ENCODE results near the gene FBXO40. TPM values are rescaled to one million over a fixed set of nuclear protein-coding genes. Genes with fewer than 3 reads are reported as not detected.
A peak's percentile ranks its signal among the peaks of the same experiment; 100 is the strongest.

The FBXO40 gene
- total RNA-seq, 2 experiments from 2014 or later: not detected

DNA sequence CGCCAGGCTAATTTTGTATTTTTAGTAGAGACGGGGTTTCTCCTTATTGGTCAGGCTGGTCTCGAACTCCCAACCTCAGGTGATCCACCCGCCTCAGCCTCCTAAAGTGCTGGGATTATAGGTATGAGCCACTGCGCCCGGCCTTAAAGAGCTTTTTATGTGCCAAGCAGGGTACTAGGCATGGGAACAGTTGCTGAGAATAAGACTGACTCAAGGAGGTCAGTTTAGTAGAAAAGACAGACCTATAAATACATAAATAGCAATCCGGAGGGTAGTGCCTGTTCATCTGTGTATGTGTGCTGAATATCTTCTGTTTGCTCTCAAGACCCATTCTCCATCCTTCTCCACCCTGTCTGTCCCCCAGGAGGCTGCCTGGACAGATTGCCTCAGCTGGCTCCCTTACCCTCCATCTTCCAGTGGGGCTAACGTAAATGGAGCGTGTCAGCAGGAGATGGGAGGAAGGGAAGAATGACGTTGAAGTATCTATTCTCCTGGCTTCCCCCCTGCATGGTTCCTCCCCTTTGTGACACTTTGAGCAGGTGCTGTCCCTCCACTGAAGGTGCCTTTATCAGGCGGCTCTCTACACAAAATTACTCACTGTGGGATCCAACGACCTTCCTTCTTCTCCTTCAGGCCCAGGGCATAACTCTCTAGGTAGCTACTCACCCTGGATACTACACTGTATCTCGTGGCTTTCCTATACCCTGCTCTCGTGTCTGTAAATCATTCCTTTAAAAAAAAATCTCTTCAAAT, 31.1 kb downstream of the FBXO40 start:
- Mint-ChIP-seq H3K4me3 (no peak overlapping the region), H3K27ac (no peak overlapping the region), H3K4me1 (ENCODE audit: low read depth) (no peaks in the 10 kb centered on the region), H3K27me3 (peaks cover 6% of the 10 kb centered on the region), H3K36me3 (ENCODE audit: low read depth) (peaks cover 8% of the 10 kb centered on the region), H3K9me3 (no peaks in the 10 kb centered on the region)
- no peaks in the 10 kb centered on the region for H3K27me3 ChIP-seq (ENCODE audit: control insufficient read depth in 1 of 2, insufficient read depth in 2 of 2, low read length in 2 of 2)
- H3K4me3 ChIP-seq (ENCODE audit: low read length): no peak overlapping the region
- ChIA-PET CTCF (no interaction called here), POLR2A (no interaction called here)
- intact Hi-C loops (cut with DNase I, micrococcal nuclease): no loop called here
- ATAC-seq (ENCODE audit: poor library complexity): no peak
- H3K36me3 ChIP-seq (ENCODE audit: insufficient read depth, low read length): no peaks in the 10 kb centered on the region
- no peak overlapping the region for H3K27ac ChIP-seq (ENCODE audit: low read depth in 1 of 2, low read length in 2 of 2)
- TF ChIP-seq, protein P1, sequence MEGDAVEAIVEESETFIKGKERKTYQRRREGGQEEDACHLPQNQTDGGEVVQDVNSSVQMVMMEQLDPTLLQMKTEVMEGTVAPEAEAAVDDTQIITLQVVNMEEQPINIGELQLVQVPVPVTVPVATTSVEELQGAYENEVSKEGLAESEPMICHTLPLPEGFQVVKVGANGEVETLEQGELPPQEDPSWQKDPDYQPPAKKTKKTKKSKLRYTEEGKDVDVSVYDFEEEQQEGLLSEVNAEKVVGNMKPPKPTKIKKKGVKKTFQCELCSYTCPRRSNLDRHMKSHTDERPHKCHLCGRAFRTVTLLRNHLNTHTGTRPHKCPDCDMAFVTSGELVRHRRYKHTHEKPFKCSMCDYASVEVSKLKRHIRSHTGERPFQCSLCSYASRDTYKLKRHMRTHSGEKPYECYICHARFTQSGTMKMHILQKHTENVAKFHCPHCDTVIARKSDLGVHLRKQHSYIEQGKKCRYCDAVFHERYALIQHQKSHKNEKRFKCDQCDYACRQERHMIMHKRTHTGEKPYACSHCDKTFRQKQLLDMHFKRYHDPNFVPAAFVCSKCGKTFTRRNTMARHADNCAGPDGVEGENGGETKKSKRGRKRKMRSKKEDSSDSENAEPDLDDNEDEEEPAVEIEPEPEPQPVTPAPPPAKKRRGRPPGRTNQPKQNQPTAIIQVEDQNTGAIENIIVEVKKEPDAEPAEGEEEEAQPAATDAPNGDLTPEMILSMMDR (IDR thresholded peaks at IDR 0.05): no peak
- H3K4me1 ChIP-seq (ENCODE audit: insufficient read depth, low read length): no peaks in the 10 kb centered on the region
- H3K9me3 ChIP-seq (ENCODE audit: control insufficient read depth in 1 of 2, insufficient read depth in 1 of 2, low read length in 2 of 2): no peaks in the 10 kb centered on the region
- no peak for DNase-seq

DNA sequence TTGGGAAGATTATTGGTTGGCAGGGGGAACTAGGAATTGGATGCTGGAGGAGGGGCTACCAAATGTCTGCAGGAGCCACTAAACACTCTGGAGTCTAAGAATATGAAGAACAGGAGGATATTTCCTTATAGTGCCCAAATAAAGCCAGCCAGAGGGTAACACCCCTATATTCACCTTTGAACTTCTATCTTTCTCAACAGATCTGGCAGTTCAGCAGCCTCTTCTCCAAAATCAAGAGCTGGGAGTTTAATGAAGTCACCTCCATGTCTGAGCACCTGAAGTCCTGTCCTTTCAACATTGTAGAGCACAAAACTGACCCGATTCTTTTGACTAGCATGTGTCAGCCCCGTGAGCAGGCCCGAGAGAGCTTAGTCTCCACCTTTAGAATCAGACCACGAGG, 33.3 kb downstream of the FBXO40 start:
- H3K4me3 Mint-ChIP-seq: no peak overlapping the region
- TF ChIP-seq, protein P1 (IDR thresholded peaks at IDR 0.05): no peak
- H3K27me3 ChIP-seq (ENCODE audit: control insufficient read depth in 1 of 2, insufficient read depth in 2 of 2, low read length in 2 of 2): no peaks in the 10 kb centered on the region
- no peak overlapping the region for H3K4me3 ChIP-seq (ENCODE audit: low read length)
- peaks cover 30% of the 10 kb centered on the region for H3K36me3 Mint-ChIP-seq (ENCODE audit: low read depth)
- H3K9me3 ChIP-seq (ENCODE audit: control insufficient read depth in 1 of 2, insufficient read depth in 1 of 2, low read length in 2 of 2): no peaks in the 10 kb centered on the region
- no peak overlapping the region for H3K27ac Mint-ChIP-seq
- ATAC-seq (ENCODE audit: poor library complexity): no peak
- POLR2A ChIA-PET: no interaction called here
- H3K27ac ChIP-seq (ENCODE audit: low read depth in 1 of 2, low read length in 2 of 2): no peak overlapping the region
- H3K4me1 ChIP-seq (ENCODE audit: insufficient read depth, low read length): no peaks in the 10 kb centered on the region
- no peaks in the 10 kb centered on the region for H3K27me3 Mint-ChIP-seq
- DNase-seq: no peak
- H3K4me1 Mint-ChIP-seq (ENCODE audit: low read depth): no peaks in the 10 kb centered on the region
- no peaks in the 10 kb centered on the region for H3K9me3 Mint-ChIP-seq
- CTCF ChIA-PET: no interaction called here
- intact Hi-C loops (cut with DNase I, micrococcal nuclease): no loop called here
- peaks cover 13% of the 10 kb centered on the region for H3K36me3 ChIP-seq (ENCODE audit: insufficient read depth, low read length)

DNA sequence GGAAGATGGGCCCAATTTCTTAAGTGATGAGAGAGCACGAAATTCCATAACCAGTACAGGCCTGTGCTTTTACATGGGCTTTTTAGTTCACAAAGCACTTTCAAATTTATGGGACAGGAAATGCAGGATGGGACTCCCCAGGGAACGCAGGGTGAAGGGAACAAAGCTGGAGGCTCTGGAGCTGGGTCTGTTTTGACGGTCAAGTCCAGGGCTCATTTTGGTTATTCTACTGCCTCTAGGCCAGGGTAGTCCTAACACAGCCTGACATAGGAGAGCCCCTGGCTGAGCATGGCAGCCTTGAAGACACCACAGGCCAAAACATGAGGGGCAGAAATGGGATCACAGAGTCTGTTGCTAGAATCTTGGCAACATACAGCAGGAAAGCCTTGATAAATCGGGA, 34.0 kb downstream of the FBXO40 start:
- Histone ChIP-seq H3K36me3 (ENCODE audit: insufficient read depth, low read length) (peaks cover 21% of the 10 kb centered on the region), H3K9me3 (ENCODE audit: control insufficient read depth in 1 of 2, insufficient read depth in 1 of 2, low read length in 2 of 2) (no peaks in the 10 kb centered on the region), H3K4me1 (ENCODE audit: insufficient read depth, low read length) (no peaks in the 10 kb centered on the region), H3K27me3 (ENCODE audit: control insufficient read depth in 1 of 2, insufficient read depth in 2 of 2, low read length in 2 of 2) (no peaks in the 10 kb centered on the region), H3K27ac (ENCODE audit: low read depth in 1 of 2, low read length in 2 of 2) (no peak overlapping the region), H3K4me3 (ENCODE audit: low read length) (no peak overlapping the region)
- Mint-ChIP-seq H3K9me3 (no peaks in the 10 kb centered on the region), H3K4me3 (no peak overlapping the region), H3K27me3 (no peaks in the 10 kb centered on the region), H3K4me1 (ENCODE audit: low read depth) (no peaks in the 10 kb centered on the region), H3K36me3 (ENCODE audit: low read depth) (peaks cover 37% of the 10 kb centered on the region), H3K27ac (peak overlapping the region; percentile 27)
- TF ChIP-seq, protein P1 (IDR thresholded peaks at IDR 0.05): no peak
- ChIA-PET POLR2A (no interaction called here), CTCF (no interaction called here)
- DNase-seq: no peak
- ATAC-seq (ENCODE audit: poor library complexity): no peak
- intact Hi-C loops (cut with DNase I, micrococcal nuclease): no loop called here
